Adrenal gland (tissue), 12 donors: Measurements from ENCODE around the gene TBC1D16. TPM values are rescaled to one million over a fixed set of nuclear protein-coding genes. Genes with fewer than 3 reads are reported as not detected.

Source experiments
- DNase-seq, 7 donors: peaks; one replicate each; pipeline ENCODE4 v3.0.0-alpha.2; 2019 to 2020
- H3K27ac ChIP-seq, 5 donors: fragments of 200-600 bp; sonication (generic) in 4 of 5; 1 replicate in 3 of 5; 2 replicates in 2 of 5; pipeline versions ENCODE4 v1.5.1 to v1.8.0; 2016 to 2020; ENCODE audit warnings: mild to moderate bottlenecking in 1 of 5
- H3K27me3 ChIP-seq: fragments of 200-600 bp; 2 replicates; pipeline ENCODE4 v1.8.0; 2021
- H3K36me3 ChIP-seq, 2 donors: fragments of 200-600 bp; replicated peaks in 1 of 2; 1 replicate in 1 of 2; 2 replicates in 1 of 2; pipeline versions ENCODE4 v1.5.1 to v1.8.0; 2018 to 2022
- H3K4me1 ChIP-seq, 2 donors: fragments of 200-600 bp; replicated peaks in 1 of 2; 1 replicate in 1 of 2; 2 replicates in 1 of 2; pipeline versions ENCODE4 v1.5.1 to v1.8.0; 2018 to 2021
- H3K4me3 ChIP-seq, 4 donors: fragments of 200-600 bp; sonication (generic) in 3 of 4; one replicate each; pipeline ENCODE4 v1.5.1; 2016 to 2018
- H3K9me3 ChIP-seq, 3 donors: fragments of 200-600 bp; sonication (generic) in 1 of 3; replicated peaks in 1 of 3; 1 replicate in 2 of 3; 2 replicates in 1 of 3; pipeline versions ENCODE4 v1.5.1 to v1.8.0; 2016 to 2021
- CTCF ChIP-seq, 6 experiments: fragments of 450-650 bp in 4 of 6; fragments of 200-600 bp in 2 of 6; sonication (generic) in 1 of 6; IDR thresholded peaks; 1 replicate in 5 of 6; 2 replicates in 1 of 6; pipeline versions ENCODE4 v1.5.1 to v1.8.0; 2016 to 2021; ENCODE audit warnings: antibody characterized with exemption in 6 of 6, mild to moderate bottlenecking in 2 of 6, moderate library complexity in 1 of 6
- POLR2A ChIP-seq, 2 donors: fragments of 450-650 bp; IDR thresholded peaks; one replicate each; pipeline ENCODE4 v1.6.1; 2017; ENCODE audit warnings: antibody characterized with exemption in 2 of 2, mild to moderate bottlenecking in 2 of 2, moderate library complexity in 1 of 2
- WGBS, 4 donors: extraction: QIAGEN DNeasy Blood & Tissue Kit in 2 of 4; methylation state at CpG; one replicate each; pipeline versions ENCODE4 v1.1.5 to v1.1.7; 2013 to 2017; 5-methylcytosine and 5-hydroxymethylcytosine counted together
- intact Hi-C, 2 donors: fragments of 100-400 bp; cut with DNase I; formaldehyde crosslinking; loops; one replicate each; pipeline versions ENCODE4 v1.14.1 to v1.15.0; 2022 to 2023
- polyA plus RNA-seq, 3 donors: library from polyadenylated mRNA; stranded (reverse); fragments of 200-250 nt in 2 of 3; fragments of 350-450 nt in 1 of 3; fragmentation: Illumina TruSeq in 1 of 3; extraction: RNeasy Lipid Tissue Mini Kit (QIAGEN cat#74804) in 1 of 3; gene quantifications; one replicate each; pipeline ENCODE4 v1.2.3, GENCODE V29; 2013 to 2014
- total RNA-seq, 9 donors: library from RNA; depleted of rRNA in 4 of 9; stranded (reverse); fragments of >200 nt in 4 of 9; fragments of 120-200 nt in 1 of 9; fragmentation: NEBNext Ultra II Directional in 1 of 9; extraction: Animal tissue kit (Norgen Biotek cat#: 25700) in 1 of 9; gene quantifications; one replicate each; pipeline versions ENCODE4 v1.1.0 to v1.2.4, GENCODE V29; 2013 to 2023
- donor health status: healthy with polysubstance abuse.
- donor health status: Bipolar disorder and iron deficiency.
- donor health status: DM: yes; HTN: yes; CAD: no.
- donor health status: DM: no; HTN: no; CAD: no.
- donor health status: DM: no; HTN: no; CAD: no.
- donor health status: DM: yes; HTN: yes; CAD: no.

TBC1D16 gene
- total and polyA plus RNA-seq, 12 donors = 4.2 to 62.5 (median 29.5) TPM

- Histone ChIP-seq H3K36me3 (no peaks in the 10 kb centered on the region), H3K27ac (no peak overlapping the region), H3K4me3 (no peak overlapping the region), H3K9me3 (no peaks in the 10 kb centered on the region), H3K27me3 (peaks cover 15% of the 10 kb centered on the region), H3K4me1 (peaks cover 6 to 12% of the 10 kb centered on the region in 2 donors)
- WGBS, 4 donors = 83 to 89% (median 86%) methylated on average over 9 to 16 of the region's 16 CpGs
- no peak for DNase-seq
- TF ChIP-seq POLR2A (IDR thresholded peaks at IDR 0.05) (no peak), CTCF (IDR thresholded peaks at IDR 0.05) (no peak)
- intact Hi-C loops = no loop called here
These were observed 107.0 kb downstream of the TBC1D16 start for GRCh38 chr17:79928502-79929256.

DNA sequence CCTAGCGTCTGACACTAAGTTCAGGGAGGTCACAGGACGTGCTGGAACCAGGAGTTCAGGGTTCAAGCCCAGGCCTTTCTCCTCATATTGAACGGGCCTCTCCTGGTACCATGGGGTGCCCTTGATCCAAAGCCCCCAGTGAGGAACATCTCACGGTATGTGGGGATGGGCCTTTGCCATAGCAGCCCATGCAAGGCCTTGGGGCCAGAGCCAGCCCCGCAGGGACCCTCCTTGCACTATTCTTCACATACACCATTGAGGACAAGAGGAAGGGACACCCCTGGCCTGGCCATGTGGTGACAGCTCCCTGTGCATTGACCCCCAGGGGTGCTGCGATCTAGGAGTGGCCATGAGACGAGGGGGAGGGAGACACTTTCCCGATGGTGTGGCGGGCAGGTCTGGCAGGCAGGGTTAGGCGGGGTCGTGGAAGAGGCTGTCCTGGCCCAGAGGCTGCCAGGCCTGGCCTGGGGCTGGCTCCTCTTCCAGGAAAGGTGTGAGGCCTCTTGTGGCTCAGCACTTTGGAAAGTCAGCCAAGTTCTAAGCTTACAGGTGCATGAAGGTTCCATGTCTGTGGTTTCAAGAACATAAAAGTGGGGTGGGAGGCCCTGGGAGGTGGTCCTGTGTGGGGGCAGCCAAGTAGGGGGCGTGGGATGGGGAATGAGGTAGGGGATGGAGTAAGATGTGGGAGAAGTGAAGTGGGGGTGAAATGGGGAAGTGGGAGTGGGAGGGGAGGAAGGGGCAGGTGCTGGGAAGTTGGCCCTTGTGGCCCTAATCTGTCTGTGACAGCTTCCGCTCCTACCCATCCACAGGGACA, 107.8 kb downstream of the TBC1D16 start:
- Histone ChIP-seq H3K9me3 (no peaks in the 10 kb centered on the region), H3K4me3 (no peak overlapping the region), H3K36me3 (no peaks in the 10 kb centered on the region), H3K27me3 (peaks cover 15% of the 10 kb centered on the region), H3K4me1 (peaks cover 6 to 10% of the 10 kb centered on the region in 2 donors), H3K27ac (no peak overlapping the region)
- no peak for DNase-seq
- no peak for TF ChIP-seq CTCF (IDR thresholded peaks at IDR 0.05)
- no peak for TF ChIP-seq POLR2A (IDR thresholded peaks at IDR 0.05)
- intact Hi-C loops = no loop called here
- 85 to 91% (median 88%) methylated on average over 7 to 13 of the region's 13 CpGs for whole genome bisulfite sequencing, 4 donors

DNA sequence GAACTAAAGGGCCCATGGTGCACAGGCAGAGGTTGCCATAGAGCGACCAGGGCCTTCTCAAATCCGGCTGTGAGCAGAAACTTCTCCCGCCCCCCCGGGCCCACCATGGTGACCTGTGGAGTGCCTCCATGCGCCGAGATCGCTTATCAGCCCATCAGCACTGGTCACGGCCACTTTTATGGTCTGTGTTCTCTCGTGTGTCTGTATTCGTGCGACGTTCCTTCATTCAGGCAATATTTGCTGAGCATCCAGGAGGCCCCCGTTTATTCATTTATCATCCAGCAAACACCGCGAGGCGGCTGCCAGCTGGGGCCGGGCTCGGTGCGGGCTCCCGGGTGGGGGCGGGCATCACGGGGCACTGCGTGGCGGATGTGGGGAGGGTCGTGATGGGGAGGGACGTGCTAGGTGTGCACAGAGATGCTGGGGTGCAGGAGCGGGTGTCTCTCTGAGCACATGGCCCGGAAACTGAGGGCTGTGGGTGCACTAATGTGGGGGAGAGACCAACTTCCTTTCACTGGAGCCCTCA, 108.5 kb downstream of the TBC1D16 start:
- 86 to 88% (median 87%) methylated on average over 21 to 28 of the region's 28 CpGs for WGBS, 4 donors
- intact Hi-C loops = no loop called here
- peaks cover 15% of the 10 kb centered on the region for H3K27me3 ChIP-seq
- DNase-seq = no peak
- H3K9me3 ChIP-seq = no peaks in the 10 kb centered on the region
- no peak overlapping the region for H3K4me3 ChIP-seq
- H3K4me1 ChIP-seq = peaks cover 6 to 10% of the 10 kb centered on the region in 2 donors
- no peaks in the 10 kb centered on the region for H3K36me3 ChIP-seq
- H3K27ac ChIP-seq = no peak overlapping the region
- TF ChIP-seq POLR2A (IDR thresholded peaks at IDR 0.05) (no peak), CTCF (IDR thresholded peaks at IDR 0.05) (no peak)

- H3K27me3 ChIP-seq = peaks cover 15% of the 10 kb centered on the region
- 80 to 85% (median 84%) methylated on average over 4 to 18 of the region's 18 CpGs for WGBS, 4 donors
These were observed 109.0 kb downstream of the TBC1D16 start for GRCh38 chr17:79926605-79927135.

More at GRCh38 chr17:79926605-79927135, 109.0 kb downstream of the TBC1D16 start:
- H3K36me3 ChIP-seq = no peaks in the 10 kb centered on the region
- DNase-seq = no peak
- no peak for TF ChIP-seq CTCF (IDR thresholded peaks at IDR 0.05)
- TF ChIP-seq POLR2A (IDR thresholded peaks at IDR 0.05) = no peak
- intact Hi-C loops = no loop called here
- H3K4me1 ChIP-seq = peaks cover 6 to 10% of the 10 kb centered on the region in 2 donors
- no peak overlapping the region for H3K4me3 ChIP-seq
- no peak overlapping the region for H3K27ac ChIP-seq
- H3K9me3 ChIP-seq = no peaks in the 10 kb centered on the region
